H9 (cell line): ENCODE results near the gene NEIL1. TPM values are rescaled to one million over a fixed set of nuclear protein-coding genes. Genes with fewer than 3 reads are reported as not detected.
A peak's percentile ranks its signal among the peaks of the same experiment; 100 is the strongest.
"Not testable (repeated sequence)": the region's sequence is repeated elsewhere in the genome, so short reads cannot be mapped to it uniquely, and the experiment has no call there.

Experiments used
- DNase-seq: peaks from one replicate; pipeline ENCODE4 v3.0.0-alpha.2; 2017
- H2AFZ ChIP-seq: one replicate; pipeline ENCODE4 v1.6.1; 2013; ENCODE audit warnings: mild to moderate bottlenecking, low read length, control low read depth, moderate library complexity
- H2AK5ac ChIP-seq: 2 replicates; pipeline ENCODE4 v1.6.1; 2013; ENCODE audit warnings: low read length, control low read depth, mixed read lengths; ENCODE audit not compliant: insufficient read length
- H2BK120ac ChIP-seq: one replicate; pipeline ENCODE4 v1.6.1; 2013; ENCODE audit warnings: low read depth, mild to moderate bottlenecking, low read length, control low read depth, inconsistent platforms; ENCODE audit not compliant: poor library complexity, severe bottlenecking
- H2BK12ac ChIP-seq: 2 replicates; pipeline ENCODE4 v1.6.1; 2013; ENCODE audit warnings: low read length, control low read depth, mixed read lengths, low read depth; ENCODE audit not compliant: insufficient read length
- H2BK15ac ChIP-seq: 2 replicates; pipeline ENCODE4 v1.6.1; 2013; ENCODE audit warnings: low read depth, low read length, control low read depth
- H2BK20ac ChIP-seq: one replicate; pipeline ENCODE4 v1.6.1; 2013; ENCODE audit warnings: low read depth, mild to moderate bottlenecking, low read length, control low read depth, inconsistent platforms; ENCODE audit not compliant: poor library complexity, severe bottlenecking
- H2BK5ac ChIP-seq: 2 replicates; pipeline ENCODE4 v1.6.1; 2013; ENCODE audit warnings: low read length, control low read depth, mixed read lengths; ENCODE audit not compliant: insufficient read length
- H3K14ac ChIP-seq: 2 replicates; pipeline ENCODE4 v1.6.1; 2013; ENCODE audit warnings: low read length, control low read depth; ENCODE audit not compliant: insufficient read depth
- H3K18ac ChIP-seq: 2 replicates; pipeline ENCODE4 v1.6.1; 2013; ENCODE audit warnings: low read depth, mild to moderate bottlenecking, mixed read lengths, low read length, control low read depth; ENCODE audit not compliant: insufficient read length
- H3K23ac ChIP-seq: 2 replicates; pipeline ENCODE4 v1.6.1; 2013; ENCODE audit warnings: low read length, control low read depth, mixed read lengths, low read depth; ENCODE audit not compliant: insufficient read length
- H3K23me2 ChIP-seq: 2 replicates; pipeline ENCODE4 v1.6.1; 2013; ENCODE audit warnings: low read depth, mild to moderate bottlenecking, mixed read lengths, low read length, control low read depth; ENCODE audit not compliant: insufficient read length, poor library complexity, severe bottlenecking
- H3K27ac ChIP-seq: 2 replicates; pipeline ENCODE4 v1.5.1; 2013; ENCODE audit warnings: low read length, control low read depth, mixed read lengths, low read depth; ENCODE audit not compliant: insufficient read length
- H3K27me3 ChIP-seq: 2 replicates; pipeline ENCODE4 v1.6.1; 2013; ENCODE audit warnings: low read length, control low read depth, inconsistent platforms; ENCODE audit not compliant: insufficient read depth
- H3K4ac ChIP-seq: 2 replicates; pipeline ENCODE4 v1.6.1; 2013; ENCODE audit warnings: low read depth, mild to moderate bottlenecking, control low read depth, inconsistent platforms, low read length, moderate library complexity
- H3K4me1 ChIP-seq: 2 replicates; pipeline ENCODE4 v1.6.1; 2013; ENCODE audit warnings: low read length, control low read depth, inconsistent platforms; ENCODE audit not compliant: insufficient read depth
- H3K4me2 ChIP-seq: 2 replicates; pipeline ENCODE4 v1.6.1; 2013; ENCODE audit warnings: low read length, control low read depth, mixed read lengths; ENCODE audit not compliant: insufficient read length, insufficient read depth
- H3K56ac ChIP-seq: 2 replicates; pipeline ENCODE4 v1.6.1; 2013; ENCODE audit warnings: low read depth, mild to moderate bottlenecking, mixed read lengths, low read length, control low read depth; ENCODE audit not compliant: insufficient read length
- H3K79me1 ChIP-seq: 2 replicates; pipeline ENCODE4 v1.6.1; 2013; ENCODE audit warnings: low read depth, mild to moderate bottlenecking, moderate library complexity, low read length, control low read depth, inconsistent platforms; ENCODE audit not compliant: insufficient read depth, poor library complexity, severe bottlenecking
- H3K79me2 ChIP-seq: 2 replicates; pipeline ENCODE4 v1.6.1; 2013; ENCODE audit warnings: low read length, control low read depth, inconsistent platforms; ENCODE audit not compliant: insufficient read depth
- H3K9ac ChIP-seq: 2 replicates; pipeline ENCODE4 v1.6.1; 2013; ENCODE audit warnings: low read length, control low read depth, mixed read lengths; ENCODE audit not compliant: insufficient read length; ENCODE audit errors: extremely low read depth
- H3K9me3 ChIP-seq: one replicate; pipeline ENCODE4 v1.6.1; 2013; ENCODE audit warnings: low read depth, low read length, inconsistent platforms; ENCODE audit not compliant: control insufficient read depth
- H3T11ph ChIP-seq: one replicate; pipeline ENCODE4 v1.6.1; 2013; ENCODE audit warnings: mild to moderate bottlenecking, low read length, control low read depth, inconsistent platforms
- H4K20me1 ChIP-seq: one replicate; pipeline ENCODE4 v1.6.1; 2013; ENCODE audit not compliant: control insufficient read depth, insufficient read length, insufficient read depth
- H4K5ac ChIP-seq: 2 replicates; pipeline ENCODE4 v1.6.1; 2013; ENCODE audit warnings: low read depth, mild to moderate bottlenecking, mixed read lengths, low read length, control low read depth; ENCODE audit not compliant: insufficient read length
- H4K8ac ChIP-seq: replicated peaks from 2 replicates; pipeline ENCODE4 v1.6.1; 2013; ENCODE audit warnings: low read length, control low read depth, mixed read lengths, low read depth; ENCODE audit not compliant: insufficient read length
- H4K91ac ChIP-seq: 2 replicates; pipeline ENCODE4 v1.6.1; 2013; ENCODE audit warnings: low read depth, mild to moderate bottlenecking, moderate library complexity, mixed read lengths, low read length, control low read depth; ENCODE audit not compliant: insufficient read length
- H3K27ac Mint-ChIP-seq, 3 experiments: 2 replicates in 2 of 3; 3 replicates in 1 of 3; pipeline ENCODE4 v1.8.0; 2020 to 2021; ENCODE audit warnings: mixed read lengths in 3 of 3, mild to moderate bottlenecking in 1 of 3, moderate library complexity in 1 of 3
- H3K27me3 Mint-ChIP-seq: 2 replicates; pipeline ENCODE4 v1.8.0; 2021; ENCODE audit warnings: low read depth, mild to moderate bottlenecking, moderate library complexity, mixed read lengths
- H3K36me3 Mint-ChIP-seq, 3 experiments: 2 replicates in 2 of 3; 3 replicates in 1 of 3; pipeline ENCODE4 v1.8.0; 2020 to 2021; ENCODE audit warnings: low read depth in 3 of 3, mixed read lengths in 3 of 3; ENCODE audit not compliant: insufficient read depth in 1 of 3
- H3K4me1 Mint-ChIP-seq, 2 experiments: 2 replicates each; pipeline ENCODE4 v1.8.0; 2020; ENCODE audit warnings: mixed read lengths in 2 of 2
- H3K4me3 Mint-ChIP-seq, 2 experiments: 2 replicates in 1 of 2; 3 replicates in 1 of 2; pipeline ENCODE4 v1.8.0; 2020 to 2021; ENCODE audit warnings: mild to moderate bottlenecking in 2 of 2, mixed read lengths in 2 of 2, moderate library complexity in 1 of 2
- H3K9me3 Mint-ChIP-seq, 2 experiments: 2 replicates in 1 of 2; 3 replicates in 1 of 2; pipeline ENCODE4 v1.8.0; 2020; ENCODE audit warnings: mild to moderate bottlenecking in 2 of 2, mixed read lengths in 2 of 2, moderate library complexity in 1 of 2
- CTCF ChIP-seq: fragments of 200-600 bp; sonication (generic); conservative IDR thresholded peaks from 3 replicates; pipeline ENCODE4 v1.8.0; 2021; ENCODE audit warnings: antibody characterized with exemption, mild to moderate bottlenecking
- WGBS: extraction: QIAGEN DNeasy Blood & Tissue Kit; methylation state at CpG from one replicate; pipeline ENCODE4 v1.1.7; 2013; ENCODE audit warnings: missing lambda C conversion rate, low lambda C conversion rate, mixed read lengths; ENCODE audit not compliant: insufficient read length; ENCODE audit errors: extremely low coverage; 5-methylcytosine and 5-hydroxymethylcytosine counted together
- total RNA-seq: library from RNA; stranded (reverse); gene quantifications from 2 replicates; pipeline ENCODE4 v1.2.1, GENCODE V29; 2021

NEIL1 gene
- total RNA-seq, 1 experiment from 2014 or later: 16.5 TPM

GRCh38 chr15:75348562-75349350 is 1.9 kb downstream of the NEIL1 start:
- Histone ChIP-seq H2BK12ac (no peak overlapping the region), H3K79me2 (no peaks in the 10 kb centered on the region), H2BK15ac (no peak overlapping the region), H3K4me2 (peak overlapping the region; percentile 90), H3T11ph (no peak overlapping the region), H3K9me3 (no peaks in the 10 kb centered on the region), H2BK120ac (no peak overlapping the region), H4K8ac (no peak overlapping the region), H3K4me1 (no peaks in the 10 kb centered on the region), H4K20me1 (no peaks in the 10 kb centered on the region), H3K4ac (no peak overlapping the region), H2BK5ac (no peak overlapping the region), H2AFZ (no peak overlapping the region), H3K9ac (peak overlapping the region; percentile 40), H3K18ac (no peak overlapping the region), H3K56ac (no peak overlapping the region), H3K27ac (no peak overlapping the region), H3K14ac (no peak overlapping the region; the same call in 1 of the 2 replicates), H2BK20ac (no peak overlapping the region), H3K79me1 (no peaks in the 10 kb centered on the region), H3K27me3 (no peaks in the 10 kb centered on the region; the same call in 1 of the 2 replicates), H3K23ac (no peak overlapping the region), H2AK5ac (no peak overlapping the region), H4K5ac (no peak overlapping the region), H4K91ac (no peak overlapping the region), H3K23me2 (peaks cover 13% of the 10 kb centered on the region)
- H3K4me1 Mint-ChIP-seq: peaks cover 10 to 11% of the 10 kb centered on the region in 2 experiments
- H3K27ac Mint-ChIP-seq: peak overlapping the region in 1 of 3 experiments; percentile 72; a peak in 2 of 7 replicates
- H3K36me3 Mint-ChIP-seq: peaks cover 4 to 8% (median 5%) of the 10 kb centered on the region in 3 experiments; a peak in 5 of 7 replicates
- DNase-seq: peak; percentile 48
- H3K4me3 Mint-ChIP-seq: peak overlapping the region; percentile 80 to 92
- H3K27me3 Mint-ChIP-seq: peaks cover 28% of the 10 kb centered on the region
- TF ChIP-seq CTCF: no peak
- WGBS: no CpG with 5 or more reads among the region's 46 CpGs
- no peaks in the 10 kb centered on the region for H3K9me3 Mint-ChIP-seq

GRCh38 chr15:75349351-75349669 is 2.5 kb downstream of the NEIL1 start:
- not testable (repeated sequence) for H3K27ac Mint-ChIP-seq

More at GRCh38 chr15:75349351-75349669, 2.5 kb downstream of the NEIL1 start:
- H3K4me2 ChIP-seq, H2BK12ac ChIP-seq, H2BK5ac ChIP-seq, H4K5ac ChIP-seq, H3K14ac ChIP-seq, H3K18ac ChIP-seq, H2AFZ ChIP-seq, H3K4me1 ChIP-seq, H3K36me3 Mint-ChIP-seq, H3K4ac ChIP-seq, H3K9me3 ChIP-seq, H3K9ac ChIP-seq, H2BK20ac ChIP-seq, H3T11ph ChIP-seq, H2BK120ac ChIP-seq, H4K8ac ChIP-seq, H4K20me1 ChIP-seq, H3K56ac ChIP-seq, H3K27me3 ChIP-seq, H4K91ac ChIP-seq, H3K9me3 Mint-ChIP-seq, H2BK15ac ChIP-seq, DNase-seq, H2AK5ac ChIP-seq, H3K79me1 ChIP-seq, H3K79me2 ChIP-seq, H3K23ac ChIP-seq, H3K27ac ChIP-seq: not testable (repeated sequence)
- peaks cover 10 to 11% of the 10 kb centered on the region in 2 experiments for H3K4me1 Mint-ChIP-seq
- 0 out of 5 replicates have a peak overlapping the region, but pooled peaks of 1 of the 2 experiments have one; percentile 92 for H3K4me3 Mint-ChIP-seq
- H3K23me2 ChIP-seq: peaks cover 13% of the 10 kb centered on the region
- H3K27me3 Mint-ChIP-seq: peaks cover 28% of the 10 kb centered on the region
- no CpG with 5 or more reads among the region's 8 CpGs for WGBS
